ENCODE measurements around the gene NOXRED1. TPM values are rescaled to one million over a fixed set of nuclear protein-coding genes. Genes with fewer than 3 reads are reported as not detected.

The NOXRED1 gene
- total RNA-seq, 2 donors from 2014 or later: not detected

- DNase-seq (ENCODE audit: low spot score): no peak
- no peak for TF ChIP-seq CTCF (IDR thresholded peaks at IDR 0.05)
- peaks cover 39% of the 10 kb centered on the region for H3K36me3 ChIP-seq
- H3K4me1 ChIP-seq: no peaks in the 10 kb centered on the region
- no peak overlapping the region for H3K4me3 ChIP-seq
- H3K9me3 ChIP-seq: no peaks in the 10 kb centered on the region
- no peak overlapping the region for H3K27ac ChIP-seq
- H3K27me3 ChIP-seq: no peaks in the 10 kb centered on the region
These were observed 76.8 kb downstream of the NOXRED1 start for GRCh38 chr14:77346495-77346894.

- Histone ChIP-seq H3K9me3 (no peaks in the 10 kb centered on the region), H3K27ac (no peak overlapping the region), H3K4me3 (no peak overlapping the region), H3K36me3 (peaks cover 36% of the 10 kb centered on the region), H3K27me3 (no peaks in the 10 kb centered on the region), H3K4me1 (no peaks in the 10 kb centered on the region)
- TF ChIP-seq CTCF (IDR thresholded peaks at IDR 0.05): no peak
- no peak for DNase-seq (ENCODE audit: low spot score)
These were observed 78.8 kb downstream of the NOXRED1 start for GRCh38 chr14:77344377-77344996.

Other genes with a start within 250 kb of the NOXRED1 start
- gene TMEM63C, start 241.7 kb downstream of the NOXRED1 start, total RNA-seq: under 1 TPM in 1 of 2 donors, not detected in 1; 0.04 TPM
- not detected for gene NGB, start 152.3 kb downstream of the NOXRED1 start, total RNA-seq
- gene POMT2, start 102.6 kb downstream of the NOXRED1 start, total RNA-seq: 10 to 100 TPM in 1 of 2 donors, 1 to 10 TPM in 1; 9.7 to 11.5 TPM
- 10 to 100 TPM in 1 of 2 donors, 1 to 10 TPM in 1; 5.5 to 10.7 TPM for gene GSTZ1, start 102.5 kb downstream of the NOXRED1 start, total RNA-seq
- 1 to 10 TPM; 6.6 to 7.5 TPM for gene TMED8, start 46.4 kb downstream of the NOXRED1 start, total RNA-seq
- gene SAMD15, start 46.1 kb downstream of the NOXRED1 start, total RNA-seq: under 1 TPM; 0.26 to 0.39 TPM
- 10 to 100 TPM; 10.9 to 13.0 TPM for gene VIPAS39, start 34.1 kb upstream of the NOXRED1 start, total RNA-seq
- 100 to 1,000 TPM; 105 to 122 TPM for gene AHSA1, start 34.6 kb upstream of the NOXRED1 start, total RNA-seq
- gene ISM2, start 75.3 kb upstream of the NOXRED1 start, total RNA-seq: under 1 TPM; 0.48 to 0.94 TPM
- 10 to 100 TPM; 11.3 to 14.0 TPM for gene SPTLC2, start 193.1 kb upstream of the NOXRED1 start, total RNA-seq

Measured in right atrium auricular region (tissue), 2 donors.